Right lobe of liver (tissue), 4 donors: ENCODE data around the gene TROAP.
A peak's percentile ranks its signal among the peaks of the same experiment; 100 is the strongest.

Source experiments
- CTCF ChIP-seq, 4 donors: fragments of 200-600 bp in 3 of 4; fragments of 450-650 bp in 1 of 4; IDR thresholded peaks; one replicate each; pipeline versions ENCODE4 v1.5.1 to v1.8.0; 2016 to 2022; ENCODE audit warnings: antibody characterized with exemption in 4 of 4, mild to moderate bottlenecking in 2 of 4
- POLR2A ChIP-seq: fragments of 450-650 bp; IDR thresholded peaks from one replicate; pipeline ENCODE4 v1.6.1; 2017; ENCODE audit warnings: antibody characterized with exemption, mild to moderate bottlenecking
- donor health status: DM: no; HTN: no; CAD: no.
- donor health status: DM: no; HTN: no; CAD: no.
- donor health status: DM: no; HTN: yes; CAD: no.

DNA sequence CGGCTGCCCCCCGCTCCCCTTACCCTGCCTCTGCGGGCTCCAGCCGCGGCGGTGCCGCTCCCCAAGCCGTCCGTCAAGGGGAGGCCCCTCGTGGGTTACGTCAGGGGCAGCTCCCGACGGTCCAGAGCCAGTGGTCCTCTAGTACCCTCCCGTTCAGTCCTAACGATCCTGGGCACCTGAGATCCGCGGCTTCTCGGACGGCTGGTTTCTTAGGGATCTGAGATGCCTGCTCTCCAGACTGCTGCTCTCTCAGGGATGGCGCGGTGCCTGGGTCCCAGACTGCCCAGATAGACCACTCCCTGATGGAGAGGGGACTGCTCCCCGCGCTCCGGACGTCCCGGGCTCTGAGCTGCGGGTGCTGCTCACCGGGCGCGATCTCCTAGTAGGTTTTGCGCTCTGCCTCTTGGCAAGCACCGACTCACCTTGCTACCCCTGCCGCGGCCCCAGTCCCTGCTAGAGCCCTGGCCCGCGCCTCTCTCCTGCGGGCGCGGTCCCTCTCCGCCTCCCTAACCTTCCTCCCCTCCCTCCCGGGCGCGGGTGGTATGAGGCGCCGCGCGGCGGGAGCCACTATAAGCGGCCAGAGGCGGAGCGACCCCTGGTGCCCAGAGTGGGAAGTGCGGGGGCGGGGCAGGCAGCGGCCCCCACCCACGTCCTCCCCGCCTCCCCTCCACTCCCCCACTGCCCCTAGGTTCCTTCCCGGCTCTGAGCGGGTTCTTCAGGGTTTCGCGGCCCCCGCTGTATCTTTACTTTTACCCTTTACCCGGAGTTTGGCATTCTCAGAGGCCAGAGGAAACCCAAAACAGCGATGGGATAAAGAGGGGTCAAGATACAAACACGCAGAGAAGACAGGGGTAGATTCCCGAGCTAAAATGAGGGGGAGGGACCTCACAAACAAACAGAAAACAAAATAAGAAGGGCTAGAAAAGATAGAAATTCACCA is 13.9 kb downstream of the TROAP start, which contains the start of gene C1QL4:
- peak; percentile 60 to 99 (median 98) for TF ChIP-seq CTCF (IDR thresholded peaks at IDR 0.05)
- TF ChIP-seq POLR2A = no peak
